ENCODE results near the gene OTUB2.

The OTUB2 gene

GRCh38 chr14:94031883-94032279, 5.7 kb downstream of the OTUB2 start:
- Histone ChIP-seq H3K4me3 (ENCODE audit: low read length) (no peak overlapping the region), H3K9ac (ENCODE audit: low read length) (no peak overlapping the region), H3K36me3 (ENCODE audit: control insufficient read depth, insufficient read depth, low read length, severe bottlenecking) (no peaks in the 10 kb centered on the region), H3K4me1 (ENCODE audit: control insufficient read depth, insufficient read depth, low read length) (no peaks in the 10 kb centered on the region), H3K9me3 (ENCODE audit: control insufficient read depth, low read length) (peaks cover 2% of the 10 kb centered on the region), H3K27me3 (replicated peaks; ENCODE audit: control insufficient read depth, insufficient read depth, low read length) (no peaks in the 10 kb centered on the region)
- DNase-seq (ENCODE audit: low read depth) = no peak

- Histone ChIP-seq H3K27me3 (replicated peaks; ENCODE audit: control insufficient read depth, insufficient read depth, low read length) (no peaks in the 10 kb centered on the region), H3K36me3 (ENCODE audit: control insufficient read depth, insufficient read depth, low read length, severe bottlenecking) (no peaks in the 10 kb centered on the region), H3K9ac (ENCODE audit: low read length) (no peak overlapping the region), H3K9me3 (ENCODE audit: control insufficient read depth, low read length) (peaks cover 2% of the 10 kb centered on the region), H3K4me1 (ENCODE audit: control insufficient read depth, insufficient read depth, low read length) (no peaks in the 10 kb centered on the region), H3K4me3 (ENCODE audit: low read length) (no peak overlapping the region)
- DNase-seq (ENCODE audit: low read depth) = no peak
Observed at GRCh38 chr14:94034886-94035285, 8.7 kb downstream of the OTUB2 start.

DNA sequence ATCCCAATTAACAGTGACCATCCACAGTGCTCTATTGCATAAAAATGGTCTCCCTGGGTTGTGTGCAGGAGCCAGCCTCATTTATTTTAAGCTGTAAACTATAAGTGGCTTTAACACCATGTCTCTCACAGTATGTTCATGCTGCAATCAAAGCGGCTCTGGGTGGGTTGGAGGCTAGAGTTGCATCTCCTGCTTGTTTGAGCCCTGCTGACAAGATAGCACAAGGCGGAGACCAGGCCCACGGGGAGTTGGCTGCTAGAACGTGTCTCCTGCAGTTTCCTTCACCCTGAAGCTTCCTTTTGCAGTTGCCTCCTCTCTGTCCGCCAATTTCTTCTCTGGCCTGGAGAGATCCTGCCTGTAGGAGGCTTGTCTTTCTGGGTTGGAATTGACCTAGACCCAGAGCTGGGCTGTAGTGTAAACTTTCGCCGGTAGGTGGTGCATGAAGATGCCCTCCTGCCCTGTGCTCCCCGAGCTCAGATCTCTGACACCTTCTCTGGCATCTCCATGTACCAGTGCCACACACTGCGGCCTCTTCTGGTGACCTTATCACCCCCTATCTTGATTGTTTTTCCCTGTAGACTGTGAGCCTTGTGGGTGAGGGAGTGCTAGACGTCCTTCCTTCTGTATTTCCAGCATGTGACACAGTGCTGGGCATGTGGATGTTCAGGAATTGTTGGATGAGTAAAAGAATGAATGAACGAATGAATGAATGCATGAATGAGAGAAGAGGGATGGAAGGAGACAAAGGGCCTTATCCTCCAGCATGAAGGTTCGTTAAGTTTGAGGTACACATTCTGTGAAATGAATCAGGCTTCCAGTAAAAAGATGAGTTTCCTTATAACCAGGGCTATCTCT, 10.4 kb downstream of the OTUB2 start:
- no peaks in the 10 kb centered on the region for H3K27me3 ChIP-seq (replicated peaks; ENCODE audit: control insufficient read depth, insufficient read depth, low read length)
- no peak overlapping the region for H3K9ac ChIP-seq (ENCODE audit: low read length)
- no peak overlapping the region for H3K4me3 ChIP-seq (ENCODE audit: low read length)
- no peaks in the 10 kb centered on the region for H3K36me3 ChIP-seq (ENCODE audit: control insufficient read depth, insufficient read depth, low read length, severe bottlenecking)
- H3K9me3 ChIP-seq (ENCODE audit: control insufficient read depth, low read length) = peaks cover 2% of the 10 kb centered on the region
- peak; percentile 79 for DNase-seq (ENCODE audit: low read depth)
- H3K4me1 ChIP-seq (ENCODE audit: control insufficient read depth, insufficient read depth, low read length) = peaks cover 8% of the 10 kb centered on the region

GRCh38 chr14:94037954-94038353, 11.8 kb downstream of the OTUB2 start:
- Histone ChIP-seq H3K36me3 (ENCODE audit: control insufficient read depth, insufficient read depth, low read length, severe bottlenecking) (no peaks in the 10 kb centered on the region), H3K4me1 (ENCODE audit: control insufficient read depth, insufficient read depth, low read length) (peaks cover 22% of the 10 kb centered on the region), H3K9ac (ENCODE audit: low read length) (no peak overlapping the region), H3K9me3 (ENCODE audit: control insufficient read depth, low read length) (peaks cover 2% of the 10 kb centered on the region), H3K27me3 (replicated peaks; ENCODE audit: control insufficient read depth, insufficient read depth, low read length) (no peaks in the 10 kb centered on the region), H3K4me3 (ENCODE audit: low read length) (no peak overlapping the region)
- DNase-seq (ENCODE audit: low read depth) = no peak

- peaks cover 1% of the 10 kb centered on the region for H3K36me3 ChIP-seq (ENCODE audit: control insufficient read depth, insufficient read depth, low read length, severe bottlenecking)
- no peak overlapping the region for H3K9ac ChIP-seq (ENCODE audit: low read length)
- H3K4me3 ChIP-seq (ENCODE audit: low read length) = no peak overlapping the region
- no peaks in the 10 kb centered on the region for H3K27me3 ChIP-seq (replicated peaks; ENCODE audit: control insufficient read depth, insufficient read depth, low read length)
- peaks cover 28% of the 10 kb centered on the region for H3K4me1 ChIP-seq (ENCODE audit: control insufficient read depth, insufficient read depth, low read length)
- peaks cover 2% of the 10 kb centered on the region for H3K9me3 ChIP-seq (ENCODE audit: control insufficient read depth, low read length)
- no peak for DNase-seq (ENCODE audit: low read depth)
Observed at GRCh38 chr14:94038510-94038909, 12.4 kb downstream of the OTUB2 start.

GRCh38 chr14:94038921-94039629, 12.9 kb downstream of the OTUB2 start:
- Histone ChIP-seq H3K4me3 (ENCODE audit: low read length) (no peak overlapping the region), H3K36me3 (ENCODE audit: control insufficient read depth, insufficient read depth, low read length, severe bottlenecking) (peaks cover 7% of the 10 kb centered on the region), H3K4me1 (ENCODE audit: control insufficient read depth, insufficient read depth, low read length) (peaks cover 29% of the 10 kb centered on the region), H3K9me3 (ENCODE audit: control insufficient read depth, low read length) (peaks cover 2% of the 10 kb centered on the region), H3K9ac (ENCODE audit: low read length) (no peak overlapping the region), H3K27me3 (replicated peaks; ENCODE audit: control insufficient read depth, insufficient read depth, low read length) (no peaks in the 10 kb centered on the region)
- DNase-seq (ENCODE audit: low read depth) = no peak

DNA sequence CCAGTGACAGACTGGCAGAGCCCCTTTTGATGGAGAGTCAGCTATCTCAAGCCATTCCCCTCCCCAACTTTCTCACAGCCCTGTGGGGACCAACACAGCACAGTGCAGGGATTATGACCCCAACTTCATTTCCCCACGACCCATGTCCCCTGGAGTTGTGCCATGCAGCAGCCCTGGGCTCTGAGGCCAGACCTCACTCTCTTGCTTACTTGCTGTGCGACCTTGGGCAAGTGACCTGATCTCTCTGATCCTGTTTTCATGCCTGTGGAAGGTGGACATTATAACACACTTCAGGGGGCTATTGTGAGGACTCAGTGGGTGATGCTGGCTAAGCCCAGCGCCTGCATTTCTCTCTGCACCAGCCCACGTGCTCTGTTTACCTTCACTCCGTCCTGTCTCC, 14.1 kb downstream of the OTUB2 start:
- H3K4me1 ChIP-seq (ENCODE audit: control insufficient read depth, insufficient read depth, low read length) = peaks cover 29% of the 10 kb centered on the region
- peaks cover 18% of the 10 kb centered on the region for H3K36me3 ChIP-seq (ENCODE audit: control insufficient read depth, insufficient read depth, low read length, severe bottlenecking)
- H3K4me3 ChIP-seq (ENCODE audit: low read length) = no peak overlapping the region
- no peak for DNase-seq (ENCODE audit: low read depth)
- H3K9ac ChIP-seq (ENCODE audit: low read length) = no peak overlapping the region
- no peaks in the 10 kb centered on the region for H3K9me3 ChIP-seq (ENCODE audit: control insufficient read depth, low read length)
- H3K27me3 ChIP-seq (replicated peaks; ENCODE audit: control insufficient read depth, insufficient read depth, low read length) = no peaks in the 10 kb centered on the region

- no peak overlapping the region for H3K4me3 ChIP-seq (ENCODE audit: low read length)
- H3K9me3 ChIP-seq (ENCODE audit: control insufficient read depth, low read length) = no peaks in the 10 kb centered on the region
- no peaks in the 10 kb centered on the region for H3K27me3 ChIP-seq (replicated peaks; ENCODE audit: control insufficient read depth, insufficient read depth, low read length)
- DNase-seq (ENCODE audit: low read depth) = no peak
- H3K4me1 ChIP-seq (ENCODE audit: control insufficient read depth, insufficient read depth, low read length) = peaks cover 29% of the 10 kb centered on the region
- H3K36me3 ChIP-seq (ENCODE audit: control insufficient read depth, insufficient read depth, low read length, severe bottlenecking) = peaks cover 23% of the 10 kb centered on the region
- no peak overlapping the region for H3K9ac ChIP-seq (ENCODE audit: low read length)
Observed at GRCh38 chr14:94040796-94041195, 14.7 kb downstream of the OTUB2 start.

DNA sequence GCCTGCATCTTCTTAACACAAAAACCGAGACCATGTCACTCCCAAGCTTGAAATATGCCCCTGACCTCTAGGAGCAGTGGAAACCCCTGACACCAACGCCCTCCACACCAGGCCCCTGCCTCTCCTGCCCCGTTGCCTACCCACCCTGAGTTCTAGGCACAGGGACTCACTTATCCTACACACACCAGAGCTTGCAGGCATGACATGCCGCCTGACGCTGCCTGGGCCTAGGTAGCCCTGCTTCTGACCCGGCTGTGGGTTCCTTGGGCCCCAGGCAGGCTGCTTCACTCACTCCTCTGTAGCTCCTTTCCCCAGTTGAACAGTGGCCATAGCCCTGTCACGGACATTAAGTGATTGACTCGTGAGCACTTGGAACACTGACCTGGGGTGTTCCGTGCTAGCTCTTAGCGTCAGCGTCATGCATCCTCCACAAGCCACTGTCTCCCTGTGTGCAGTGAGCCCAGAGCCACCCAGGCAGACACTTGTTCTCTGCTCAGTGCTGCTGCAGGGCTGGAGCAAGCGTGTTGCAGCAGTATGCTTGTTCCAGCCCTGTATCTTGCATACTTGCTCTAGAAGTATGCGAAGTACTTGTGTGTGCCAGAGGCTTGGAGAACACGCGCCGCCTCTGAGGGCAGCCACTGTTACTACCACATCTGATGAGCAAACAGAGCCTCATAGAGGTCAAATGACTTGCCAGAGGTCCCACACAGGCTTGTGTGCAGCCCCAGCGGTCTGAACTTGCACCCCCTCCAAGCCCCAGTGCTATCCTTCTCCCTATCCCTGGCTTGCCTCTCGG, 15.6 kb downstream of the OTUB2 start:
- peaks cover 33% of the 10 kb centered on the region for H3K36me3 ChIP-seq (ENCODE audit: control insufficient read depth, insufficient read depth, low read length, severe bottlenecking)
- no peaks in the 10 kb centered on the region for H3K9me3 ChIP-seq (ENCODE audit: control insufficient read depth, low read length)
- H3K9ac ChIP-seq (ENCODE audit: low read length) = peak overlapping the region; percentile 21
- H3K4me1 ChIP-seq (ENCODE audit: control insufficient read depth, insufficient read depth, low read length) = peaks cover 29% of the 10 kb centered on the region
- no peak overlapping the region for H3K4me3 ChIP-seq (ENCODE audit: low read length)
- no peak for DNase-seq (ENCODE audit: low read depth)
- H3K27me3 ChIP-seq (replicated peaks; ENCODE audit: control insufficient read depth, insufficient read depth, low read length) = no peaks in the 10 kb centered on the region

- Histone ChIP-seq H3K9me3 (ENCODE audit: control insufficient read depth, low read length) (no peaks in the 10 kb centered on the region), H3K27me3 (replicated peaks; ENCODE audit: control insufficient read depth, insufficient read depth, low read length) (no peaks in the 10 kb centered on the region), H3K4me1 (ENCODE audit: control insufficient read depth, insufficient read depth, low read length) (peaks cover 29% of the 10 kb centered on the region), H3K9ac (ENCODE audit: low read length) (no peak overlapping the region), H3K36me3 (ENCODE audit: control insufficient read depth, insufficient read depth, low read length, severe bottlenecking) (peaks cover 41% of the 10 kb centered on the region), H3K4me3 (ENCODE audit: low read length) (no peak overlapping the region)
- no peak for DNase-seq (ENCODE audit: low read depth)
Observed at GRCh38 chr14:94042433-94043091, 16.4 kb downstream of the OTUB2 start.
